ENCODE results near the gene SLC19A1. TPM values are rescaled to one million over a fixed set of nuclear protein-coding genes. Genes with fewer than 3 reads are reported as not detected.

The SLC19A1 gene
- total RNA-seq, 5 donors from 2014 or later (not counting 1 experiment from before 2014, with no cell fraction given), result 10.4 to 19.2 (median 16.4) TPM

- ATAC-seq (replicated peaks in 1 of 4), result no peak
- H3K4me3 Mint-ChIP-seq, result no peak overlapping the region
- H3K4me1 Mint-ChIP-seq, result peaks cover 0 to 6% (median 5%) of the 10 kb centered on the region in 3 donors
- no peaks in the 10 kb centered on the region for H3K27me3 Mint-ChIP-seq
- H3K9me3 ChIP-seq, result no peaks in the 10 kb centered on the region
- peaks cover 0 to 7% (median 0%) of the 10 kb centered on the region in 3 donors for H3K9me3 Mint-ChIP-seq
- no peak overlapping the region for H3K27ac ChIP-seq (ENCODE audit: low read length)
- H3K4me3 ChIP-seq (ENCODE audit: control insufficient read depth in 1 of 2, extremely low read depth in 1 of 2, low read length in 1 of 2), result no peak overlapping the region
- POLR2A ChIA-PET, result no interaction called here
- H3K27me3 ChIP-seq (replicated peaks in 1 of 2; ENCODE audit: control insufficient read depth in 2 of 2, extremely low read depth in 1 of 2, insufficient read depth in 2 of 2, low read length in 1 of 2), result peaks cover 0 to 2% of the 10 kb centered on the region in 2 experiments
- CTCF ChIA-PET, result no interaction called here
- peaks cover 5 to 10% of the 10 kb centered on the region in 2 donors for H3K36me3 ChIP-seq (ENCODE audit: control insufficient read depth in 2 of 2, extremely low read depth in 1 of 2, insufficient read depth in 1 of 2, low read length in 1 of 2)
- no peaks in the 10 kb centered on the region for H3K4me1 ChIP-seq (ENCODE audit: control insufficient read depth in 1 of 2, extremely low read depth in 1 of 2, insufficient read depth in 2 of 2, low read length in 2 of 2)
- no peak overlapping the region for H3K27ac Mint-ChIP-seq
- DNase-seq, result no peak
- WGBS (ENCODE audit: insufficient coverage), result 86% methylated on average over 5 of the region's 6 CpGs
- H3K36me3 Mint-ChIP-seq, result peaks cover 9% of the 10 kb centered on the region
Measured at GRCh38 chr21:45499970-45500577, 42.2 kb downstream of the SLC19A1 start.

- peak overlapping the region; percentile 19 to 55 for H3K27ac Mint-ChIP-seq
- Histone ChIP-seq H3K9me3 (no peaks in the 10 kb centered on the region), H3K36me3 (ENCODE audit: control insufficient read depth in 2 of 2, extremely low read depth in 1 of 2, insufficient read depth in 1 of 2, low read length in 1 of 2) (peaks cover 5 to 10% of the 10 kb centered on the region in 2 donors), H3K4me3 (ENCODE audit: control insufficient read depth in 1 of 2, extremely low read depth in 1 of 2, low read length in 1 of 2) (no peak overlapping the region), H3K4me1 (ENCODE audit: control insufficient read depth in 1 of 2, extremely low read depth in 1 of 2, insufficient read depth in 2 of 2, low read length in 2 of 2) (no peaks in the 10 kb centered on the region), H3K27ac (ENCODE audit: low read length) (no peak overlapping the region), H3K27me3 (replicated peaks in 1 of 2; ENCODE audit: control insufficient read depth in 2 of 2, extremely low read depth in 1 of 2, insufficient read depth in 2 of 2, low read length in 1 of 2) (peaks cover 0 to 2% of the 10 kb centered on the region in 2 experiments)
- 91% methylated on average over 25 of the region's 25 CpGs for WGBS (ENCODE audit: insufficient coverage)
- peaks cover 0 to 7% (median 0%) of the 10 kb centered on the region in 3 donors for H3K9me3 Mint-ChIP-seq
- no peaks in the 10 kb centered on the region for H3K27me3 Mint-ChIP-seq
- H3K4me3 Mint-ChIP-seq, result no peak overlapping the region
- H3K36me3 Mint-ChIP-seq, result peaks cover 9% of the 10 kb centered on the region
- CTCF ChIA-PET, result no interaction called here
- ATAC-seq (replicated peaks in 1 of 4), result no peak
- POLR2A ChIA-PET, result no interaction called here
- H3K4me1 Mint-ChIP-seq, result peaks cover 0 to 6% (median 5%) of the 10 kb centered on the region in 3 donors
- DNase-seq, result no peak
Measured at GRCh38 chr21:45499201-45499750, 43.0 kb downstream of the SLC19A1 start.

DNA sequence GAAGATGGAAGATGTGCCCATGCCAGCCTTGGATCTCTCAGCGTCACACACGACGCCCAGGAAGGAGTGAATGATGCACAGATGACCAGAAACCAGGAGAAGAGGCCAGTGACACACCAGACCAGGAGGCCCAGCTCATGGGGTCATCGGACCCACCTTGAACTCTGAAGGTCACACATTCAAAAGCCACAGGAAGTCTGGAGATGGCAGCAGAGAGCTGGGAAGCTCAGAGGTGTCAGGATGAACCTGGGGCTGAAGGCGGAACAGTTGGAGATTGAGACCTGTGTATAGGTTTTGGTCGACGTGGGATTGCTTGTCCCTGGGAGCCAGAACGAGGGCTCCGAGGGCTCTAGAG is 43.6 kb downstream of the SLC19A1 start:
- ChIA-PET POLR2A (no interaction called here), CTCF (no interaction called here)
- no peaks in the 10 kb centered on the region for H3K9me3 ChIP-seq
- H3K4me3 Mint-ChIP-seq, result no peak overlapping the region
- H3K4me3 ChIP-seq (ENCODE audit: control insufficient read depth in 1 of 2, extremely low read depth in 1 of 2, low read length in 1 of 2), result no peak overlapping the region
- H3K4me1 Mint-ChIP-seq, result peaks cover 0 to 6% (median 5%) of the 10 kb centered on the region in 3 donors
- H3K27ac ChIP-seq (ENCODE audit: low read length), result no peak overlapping the region
- DNase-seq (peak in 1 of 35 experiments; percentile 2), ATAC-seq (replicated peaks in 1 of 4) (no peak)
- H3K9me3 Mint-ChIP-seq, result peaks cover 0 to 7% (median 0%) of the 10 kb centered on the region in 3 donors
- H3K36me3 Mint-ChIP-seq, result peaks cover 9% of the 10 kb centered on the region
- peaks cover 5 to 10% of the 10 kb centered on the region in 2 donors for H3K36me3 ChIP-seq (ENCODE audit: control insufficient read depth in 2 of 2, extremely low read depth in 1 of 2, insufficient read depth in 1 of 2, low read length in 1 of 2)
- WGBS (ENCODE audit: insufficient coverage), result 86% methylated on average over 9 of the region's 9 CpGs
- no peak overlapping the region for H3K27ac Mint-ChIP-seq
- H3K27me3 Mint-ChIP-seq, result no peaks in the 10 kb centered on the region
- H3K4me1 ChIP-seq (ENCODE audit: control insufficient read depth in 1 of 2, extremely low read depth in 1 of 2, insufficient read depth in 2 of 2, low read length in 2 of 2), result no peaks in the 10 kb centered on the region
- no peaks in the 10 kb centered on the region for H3K27me3 ChIP-seq (replicated peaks in 1 of 2; ENCODE audit: control insufficient read depth in 2 of 2, extremely low read depth in 1 of 2, insufficient read depth in 2 of 2, low read length in 1 of 2)

DNA sequence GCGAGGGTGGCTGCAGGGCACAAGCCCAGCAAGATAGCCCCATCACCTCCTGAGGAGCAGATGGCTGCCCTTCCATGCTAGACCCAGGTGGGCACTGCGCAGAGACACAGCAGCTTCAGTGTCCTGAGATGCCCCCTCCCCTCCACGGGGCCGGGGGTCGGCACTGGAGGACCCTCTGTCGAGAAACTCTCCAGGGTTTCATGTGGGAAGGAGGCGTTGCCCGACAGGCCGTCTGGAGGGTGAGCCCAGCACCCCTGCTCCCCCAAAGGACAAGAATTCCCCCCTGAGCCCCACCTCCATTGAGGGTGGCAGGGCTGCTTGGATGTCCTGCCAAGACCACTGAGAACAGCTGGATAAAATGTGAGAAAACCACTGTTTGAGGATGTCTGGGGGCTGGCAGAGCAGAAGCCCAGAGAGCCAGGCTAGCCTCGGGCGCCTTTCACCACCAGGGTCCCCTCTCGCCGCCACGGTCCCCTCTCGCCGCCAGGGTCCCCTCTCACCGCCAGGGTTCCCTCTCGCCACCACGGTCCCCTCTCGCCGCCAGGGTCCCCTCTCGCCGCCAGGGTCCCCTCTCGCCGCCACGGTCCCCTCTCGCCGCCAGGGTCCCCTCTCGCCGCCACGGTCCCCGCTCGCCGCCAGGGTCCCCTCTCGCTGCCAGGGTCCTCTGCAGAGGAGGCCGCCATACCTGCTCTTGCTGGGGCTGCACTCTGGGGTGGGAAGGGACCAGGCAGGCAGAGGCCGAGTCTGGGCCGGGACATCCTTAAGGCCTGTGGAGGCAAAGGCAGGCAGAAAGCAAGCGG is 44.2 kb downstream of the SLC19A1 start:
- Mint-ChIP-seq H3K4me1 (peaks cover 0 to 6% (median 5%) of the 10 kb centered on the region in 3 donors), H3K4me3 (no peak overlapping the region), H3K9me3 (peaks cover 0 to 7% (median 0%) of the 10 kb centered on the region in 3 donors), H3K27me3 (no peaks in the 10 kb centered on the region), H3K36me3 (peaks cover 9% of the 10 kb centered on the region), H3K27ac (no peak overlapping the region)
- H3K9me3 ChIP-seq, result no peaks in the 10 kb centered on the region
- peak in 1 of 35 experiments; percentile 0 for DNase-seq
- ChIA-PET POLR2A (no interaction called here), CTCF (no interaction called here)
- H3K4me1 ChIP-seq (ENCODE audit: control insufficient read depth in 1 of 2, extremely low read depth in 1 of 2, insufficient read depth in 2 of 2, low read length in 2 of 2), result no peaks in the 10 kb centered on the region
- no peaks in the 10 kb centered on the region for H3K27me3 ChIP-seq (replicated peaks in 1 of 2; ENCODE audit: control insufficient read depth in 2 of 2, extremely low read depth in 1 of 2, insufficient read depth in 2 of 2, low read length in 1 of 2)
- ATAC-seq (replicated peaks in 1 of 4), result no peak
- WGBS (ENCODE audit: insufficient coverage), result 97% methylated on average over 27 of the region's 39 CpGs
- H3K36me3 ChIP-seq (ENCODE audit: control insufficient read depth in 2 of 2, extremely low read depth in 1 of 2, insufficient read depth in 1 of 2, low read length in 1 of 2), result peaks cover 5 to 10% of the 10 kb centered on the region in 2 donors
- H3K27ac ChIP-seq (ENCODE audit: low read length), result no peak overlapping the region
- H3K4me3 ChIP-seq (ENCODE audit: control insufficient read depth in 1 of 2, extremely low read depth in 1 of 2, low read length in 1 of 2), result no peak overlapping the region

DNA sequence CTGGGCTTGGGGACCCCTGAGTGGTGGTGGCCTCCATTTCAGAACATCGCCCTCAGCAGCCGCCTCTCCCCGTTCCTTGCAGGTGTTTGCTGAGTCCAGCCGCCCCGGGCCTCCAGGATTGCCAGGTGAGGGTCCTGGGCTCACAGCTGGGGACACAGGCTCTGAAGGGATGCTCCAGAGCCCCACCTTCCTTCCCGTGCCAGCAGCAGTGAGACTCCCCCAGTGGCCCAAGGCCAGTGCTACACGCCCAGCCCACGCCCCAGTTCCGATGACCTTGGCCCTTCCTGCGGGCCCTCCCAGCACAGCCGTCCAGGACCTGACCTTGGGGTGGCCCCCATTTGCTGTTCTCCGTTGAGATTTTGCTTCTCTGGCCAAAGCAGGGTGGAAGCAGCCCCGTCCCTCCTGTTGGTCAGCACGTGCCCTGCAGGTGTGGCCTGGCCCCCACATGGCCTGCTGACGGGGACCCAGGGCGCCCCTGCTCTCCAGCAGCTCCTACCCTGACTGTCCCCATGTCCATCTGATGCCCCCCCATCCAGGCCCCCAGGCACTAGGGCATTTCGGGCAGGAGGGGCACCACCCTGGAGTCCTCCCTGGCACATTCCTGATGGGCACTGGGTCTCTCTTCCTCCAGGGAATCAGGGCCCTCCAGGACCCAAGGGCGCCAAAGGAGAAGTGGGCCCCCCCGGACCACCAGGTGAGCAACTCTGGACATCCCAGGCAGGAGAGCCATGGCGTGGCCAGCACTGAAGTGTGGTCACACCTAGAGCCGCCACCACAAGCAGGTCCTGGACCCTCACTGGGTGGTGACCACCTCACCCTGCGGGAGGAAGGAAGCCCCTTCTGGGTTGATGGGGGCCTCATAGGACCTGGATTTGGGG is 45.0 kb downstream of the SLC19A1 start:
- Histone ChIP-seq H3K9me3 (no peaks in the 10 kb centered on the region), H3K4me1 (ENCODE audit: control insufficient read depth in 1 of 2, extremely low read depth in 1 of 2, insufficient read depth in 2 of 2, low read length in 2 of 2) (no peaks in the 10 kb centered on the region), H3K27ac (ENCODE audit: low read length) (no peak overlapping the region), H3K36me3 (ENCODE audit: control insufficient read depth in 2 of 2, extremely low read depth in 1 of 2, insufficient read depth in 1 of 2, low read length in 1 of 2) (peaks cover 5 to 10% of the 10 kb centered on the region in 2 donors), H3K4me3 (ENCODE audit: control insufficient read depth in 1 of 2, extremely low read depth in 1 of 2, low read length in 1 of 2) (no peak overlapping the region), H3K27me3 (replicated peaks in 1 of 2; ENCODE audit: control insufficient read depth in 2 of 2, extremely low read depth in 1 of 2, insufficient read depth in 2 of 2, low read length in 1 of 2) (no peaks in the 10 kb centered on the region)
- H3K36me3 Mint-ChIP-seq, result peaks cover 9% of the 10 kb centered on the region
- peaks cover 0 to 6% (median 5%) of the 10 kb centered on the region in 3 donors for H3K4me1 Mint-ChIP-seq
- no peak overlapping the region for H3K4me3 Mint-ChIP-seq
- ChIA-PET POLR2A (no interaction called here), CTCF (no interaction called here)
- ATAC-seq (replicated peaks in 1 of 4) (no peak), DNase-seq (no peak)
- no peaks in the 10 kb centered on the region for H3K27me3 Mint-ChIP-seq
- H3K9me3 Mint-ChIP-seq, result peaks cover 0 to 1% (median 0%) of the 10 kb centered on the region in 3 donors
- H3K27ac Mint-ChIP-seq, result no peak overlapping the region
- WGBS (ENCODE audit: insufficient coverage), result 88% methylated on average over 21 of the region's 22 CpGs

Data from T-cell (primary cell).